Neural crest cell (in vitro differentiated cells): ENCODE results near the gene ZNF627. TPM values are rescaled to one million over a fixed set of nuclear protein-coding genes. Genes with fewer than 3 reads are reported as not detected.
A peak's percentile ranks its signal among the peaks of the same experiment; 100 is the strongest.
"Not testable (repeated sequence)": the region's sequence is repeated elsewhere in the genome, so short reads cannot be mapped to it uniquely, and the experiment has no call there.

Experiments used
- DNase-seq: peaks from one replicate; pipeline ENCODE4 v3.0.0; 2021; ENCODE audit warnings: low read depth, mixed read lengths, low spot score
- H3K27ac Mint-ChIP-seq: one replicate; pipeline ENCODE4 v1.8.0; 2021; ENCODE audit warnings: mild to moderate bottlenecking, mixed read lengths; ENCODE audit not compliant: unreplicated experiment
- H3K27me3 Mint-ChIP-seq: 2 replicates; pipeline ENCODE4 v1.8.0; 2021; ENCODE audit warnings: low read depth, mild to moderate bottlenecking, mixed read lengths
- H3K36me3 Mint-ChIP-seq: 2 replicates; pipeline ENCODE4 v1.8.0; 2021; ENCODE audit warnings: low read depth, mild to moderate bottlenecking, mixed read lengths
- H3K4me1 Mint-ChIP-seq: 2 replicates; pipeline ENCODE4 v1.8.0; 2021; ENCODE audit warnings: mixed read lengths
- H3K4me3 Mint-ChIP-seq: one replicate; pipeline ENCODE4 v1.8.0; 2021; ENCODE audit warnings: mild to moderate bottlenecking, mixed read lengths
- H3K9me3 Mint-ChIP-seq: 2 replicates; pipeline ENCODE4 v1.8.0; 2021; ENCODE audit warnings: mixed read lengths
- total RNA-seq: library from RNA; stranded (reverse); gene quantifications from 2 replicates; pipeline ENCODE4 v1.2.1, GENCODE V29; 2021
- TF ChIP-seq, protein P1 (sequence below): fragments of 200-600 bp; sonication (generic); conservative IDR thresholded peaks from 2 replicates; pipeline ENCODE4 v1.5.0; 2021; ENCODE audit warnings: antibody characterized with exemption, mild to moderate bottlenecking

Gene ZNF627
- total RNA-seq, 1 donor from 2014 or later, result 22.2 TPM

DNA sequence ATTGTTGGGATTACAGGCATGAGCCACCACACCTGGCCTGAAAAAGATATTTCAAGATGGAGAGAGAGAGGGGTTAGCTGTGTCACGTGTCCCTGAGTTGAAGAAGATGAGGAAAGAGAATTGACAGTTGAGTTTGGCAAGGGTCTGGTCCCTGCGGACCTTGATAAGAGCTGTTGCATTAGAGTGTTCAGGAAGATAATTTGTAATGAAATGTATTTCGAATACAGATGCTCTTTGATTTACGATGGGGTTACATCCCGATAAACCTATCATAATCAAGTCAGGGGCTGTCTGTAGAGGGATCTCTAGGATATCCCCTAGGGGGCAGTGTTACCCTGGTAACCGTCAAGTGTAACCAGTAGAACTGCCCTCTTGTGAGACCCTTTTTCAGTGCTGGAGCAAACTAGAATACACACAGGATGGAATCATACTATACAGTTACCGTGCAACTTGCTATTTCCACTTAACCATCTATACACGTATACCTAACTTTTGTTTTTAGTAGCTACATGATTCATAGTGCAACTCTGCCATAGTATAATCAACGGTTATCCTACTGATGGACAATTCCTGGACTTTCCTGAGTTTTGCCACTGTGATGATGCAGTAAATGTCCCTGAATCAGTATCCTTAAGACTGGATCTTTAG lies 36.8 kb upstream of the ZNF627 start:
- Mint-ChIP-seq H3K9me3 (no peaks in the 10 kb centered on the region), H3K4me1 (peaks cover 28% of the 10 kb centered on the region), H3K36me3 (peaks cover 2% of the 10 kb centered on the region), H3K4me3 (peak overlapping the region; percentile 90), H3K27me3 (no peaks in the 10 kb centered on the region), H3K27ac (no peak overlapping the region)
- TF ChIP-seq, protein P1, sequence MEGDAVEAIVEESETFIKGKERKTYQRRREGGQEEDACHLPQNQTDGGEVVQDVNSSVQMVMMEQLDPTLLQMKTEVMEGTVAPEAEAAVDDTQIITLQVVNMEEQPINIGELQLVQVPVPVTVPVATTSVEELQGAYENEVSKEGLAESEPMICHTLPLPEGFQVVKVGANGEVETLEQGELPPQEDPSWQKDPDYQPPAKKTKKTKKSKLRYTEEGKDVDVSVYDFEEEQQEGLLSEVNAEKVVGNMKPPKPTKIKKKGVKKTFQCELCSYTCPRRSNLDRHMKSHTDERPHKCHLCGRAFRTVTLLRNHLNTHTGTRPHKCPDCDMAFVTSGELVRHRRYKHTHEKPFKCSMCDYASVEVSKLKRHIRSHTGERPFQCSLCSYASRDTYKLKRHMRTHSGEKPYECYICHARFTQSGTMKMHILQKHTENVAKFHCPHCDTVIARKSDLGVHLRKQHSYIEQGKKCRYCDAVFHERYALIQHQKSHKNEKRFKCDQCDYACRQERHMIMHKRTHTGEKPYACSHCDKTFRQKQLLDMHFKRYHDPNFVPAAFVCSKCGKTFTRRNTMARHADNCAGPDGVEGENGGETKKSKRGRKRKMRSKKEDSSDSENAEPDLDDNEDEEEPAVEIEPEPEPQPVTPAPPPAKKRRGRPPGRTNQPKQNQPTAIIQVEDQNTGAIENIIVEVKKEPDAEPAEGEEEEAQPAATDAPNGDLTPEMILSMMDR, result peak; percentile 72
- DNase-seq, result peak; percentile 52

DNA sequence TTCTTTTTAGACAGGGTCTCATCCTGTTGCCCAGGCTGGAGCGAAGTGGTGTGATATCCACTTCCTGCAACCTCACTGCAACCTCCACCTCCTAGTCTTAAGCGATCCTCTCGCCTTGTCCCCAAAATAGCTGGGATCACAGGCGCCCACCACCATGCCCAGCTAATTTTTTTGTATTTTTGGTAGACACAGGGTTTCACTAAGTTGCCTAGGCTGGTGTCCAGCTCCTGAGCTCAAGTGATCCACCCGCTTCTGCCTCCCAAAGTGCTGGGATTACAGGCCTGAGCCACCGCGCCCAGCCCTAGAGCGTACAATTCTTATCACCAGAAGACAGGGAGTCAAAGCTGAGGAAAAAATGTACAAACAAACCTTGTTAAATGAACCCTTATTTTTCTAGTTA lies 33.8 kb upstream of the ZNF627 start:
- Mint-ChIP-seq H3K9me3 (no peaks in the 10 kb centered on the region), H3K27me3 (no peaks in the 10 kb centered on the region), H3K36me3 (no peaks in the 10 kb centered on the region), H3K27ac (no peak overlapping the region), H3K4me3 (no peak overlapping the region), H3K4me1 (peaks cover 14% of the 10 kb centered on the region)
- TF ChIP-seq, protein P1, result no peak
- DNase-seq, result no peak

DNA sequence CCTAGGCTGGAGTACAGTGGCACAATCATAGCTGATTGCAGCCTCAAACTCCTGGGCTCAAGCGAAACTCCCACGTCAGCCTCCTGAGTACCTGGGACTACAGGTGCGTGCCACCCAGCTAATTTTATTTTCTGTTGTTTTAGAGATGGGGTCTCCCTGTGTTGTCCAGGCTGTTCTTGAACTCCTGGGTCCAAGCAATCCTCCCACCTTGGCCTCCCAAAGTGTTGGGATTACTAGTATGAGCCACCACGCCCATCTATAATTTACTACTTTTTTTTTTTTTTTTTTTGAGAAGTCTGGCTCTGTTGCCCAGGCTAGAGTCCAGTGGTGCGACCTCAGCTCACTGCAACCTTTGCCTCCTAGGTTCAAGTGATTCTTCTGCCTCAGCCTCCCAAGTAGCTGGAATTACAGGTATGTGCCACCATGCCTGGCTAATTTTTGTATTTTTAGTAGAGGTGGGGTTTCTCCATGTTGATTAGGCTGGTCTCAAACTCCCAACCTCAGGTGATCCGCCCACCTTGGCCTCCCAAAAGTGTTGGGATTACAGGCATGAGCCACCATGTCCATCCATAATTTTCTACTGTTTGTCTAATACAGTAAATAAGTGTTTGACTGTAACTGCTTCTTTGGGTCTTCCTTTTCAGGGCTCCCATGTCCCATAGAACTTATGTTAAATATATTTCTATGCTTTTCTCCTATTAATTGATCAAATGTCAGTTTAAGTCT lies 33.0 kb upstream of the ZNF627 start:
- not testable (repeated sequence) for H3K27me3 Mint-ChIP-seq, H3K27ac Mint-ChIP-seq

DNA sequence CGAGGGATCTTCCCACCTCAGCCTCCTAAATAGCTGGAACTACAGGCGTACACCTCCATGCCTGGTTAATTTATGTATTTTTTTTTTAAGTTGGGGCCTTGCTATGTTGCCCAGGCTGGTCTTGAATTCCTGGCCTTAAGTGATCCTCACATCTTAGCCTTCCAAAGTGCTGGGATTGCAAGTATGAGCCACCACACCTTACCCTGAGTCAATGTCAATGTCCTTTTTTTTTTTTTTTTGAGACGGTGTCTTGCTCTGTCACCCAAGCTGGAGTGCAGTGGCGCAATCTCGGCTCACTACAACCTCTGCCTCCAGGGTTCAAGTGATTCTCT lies 31.7 kb upstream of the ZNF627 start:
- not testable (repeated sequence) for DNase-seq, H3K27me3 Mint-ChIP-seq, H3K27ac Mint-ChIP-seq, H3K4me3 Mint-ChIP-seq, H3K36me3 Mint-ChIP-seq, H3K4me1 Mint-ChIP-seq, H3K9me3 Mint-ChIP-seq

More for the DNA sequence above, 33.0 kb upstream of the ZNF627 start:
- not testable (repeated sequence) for DNase-seq, H3K36me3 Mint-ChIP-seq, H3K4me3 Mint-ChIP-seq, H3K9me3 Mint-ChIP-seq
- peaks cover 10% of the 10 kb centered on the region for H3K4me1 Mint-ChIP-seq

DNA sequence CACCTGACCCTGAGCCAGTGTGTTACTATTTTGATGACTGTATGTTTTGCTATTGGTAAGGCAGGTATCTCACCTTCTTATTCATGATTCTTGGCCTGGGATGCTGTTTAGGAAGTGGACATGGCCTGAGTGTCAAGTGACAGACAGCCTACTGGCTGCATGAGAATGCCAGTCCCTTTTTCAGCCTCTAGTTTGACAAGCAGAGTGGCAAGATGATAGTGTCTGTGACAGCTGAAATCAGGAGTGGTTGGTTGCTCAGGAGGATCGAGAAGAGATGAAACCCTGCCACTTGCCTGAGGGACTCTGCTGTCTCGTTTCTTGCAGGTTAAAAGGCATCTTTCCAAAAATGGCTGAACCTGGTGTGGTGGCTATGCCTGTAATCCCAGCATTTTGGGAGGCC lies 31.1 kb upstream of the ZNF627 start:
- no peaks in the 10 kb centered on the region for H3K27me3 Mint-ChIP-seq
- H3K27ac Mint-ChIP-seq, result no peak overlapping the region
- H3K4me1 Mint-ChIP-seq, result no peaks in the 10 kb centered on the region
- DNase-seq, result no peak
- TF ChIP-seq, protein P1, result no peak
- H3K4me3 Mint-ChIP-seq, result no peak overlapping the region
- H3K36me3 Mint-ChIP-seq, result no peaks in the 10 kb centered on the region
- no peaks in the 10 kb centered on the region for H3K9me3 Mint-ChIP-seq

DNA sequence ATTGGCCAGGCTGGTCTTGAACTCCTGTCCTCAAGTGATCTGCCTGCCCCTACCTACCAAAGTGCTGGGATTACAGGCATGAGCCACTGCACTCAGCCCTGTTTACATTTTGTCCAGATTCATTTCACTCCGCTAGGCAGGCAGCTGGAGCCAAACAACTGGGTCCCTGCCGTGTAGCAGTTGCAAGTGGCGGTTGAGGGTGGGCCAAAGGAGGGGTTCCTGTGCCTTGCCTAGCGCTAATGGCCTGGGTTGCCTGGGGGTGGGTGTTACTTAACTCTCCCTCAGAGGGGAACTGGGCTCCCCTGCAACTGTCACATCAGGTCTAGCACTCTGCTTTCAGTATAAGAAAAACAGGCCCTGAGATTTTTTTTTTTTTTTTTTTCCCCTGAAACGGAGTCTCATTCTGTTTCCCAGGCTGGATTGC lies 27.2 kb upstream of the ZNF627 start:
- Mint-ChIP-seq H3K9me3 (no peaks in the 10 kb centered on the region), H3K27ac (no peak overlapping the region), H3K4me3 (no peak overlapping the region), H3K4me1 (no peaks in the 10 kb centered on the region), H3K27me3 (no peaks in the 10 kb centered on the region), H3K36me3 (no peaks in the 10 kb centered on the region)
- no peak for DNase-seq
- TF ChIP-seq, protein P1, result no peak

DNA sequence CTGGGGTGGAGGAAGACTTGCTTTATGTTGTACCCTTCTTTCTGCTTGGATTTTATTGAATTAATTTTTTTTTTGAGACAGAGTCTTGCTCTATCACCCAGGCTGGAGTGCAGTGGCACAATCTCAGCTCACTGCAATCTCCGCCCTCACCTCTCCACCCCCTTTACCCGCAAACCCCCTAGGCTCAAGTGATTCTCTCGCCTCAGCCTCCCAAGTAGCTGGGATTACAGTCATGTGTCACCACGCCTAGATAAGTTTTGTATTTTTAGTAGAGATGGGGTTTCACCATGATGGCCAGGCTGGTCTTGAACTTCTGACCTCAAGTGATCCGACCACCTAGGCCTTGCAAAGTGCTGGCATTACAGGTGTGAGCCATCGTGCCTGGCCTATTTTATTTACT lies 23.9 kb upstream of the ZNF627 start:
- not testable (repeated sequence) for H3K27me3 Mint-ChIP-seq, H3K27ac Mint-ChIP-seq, H3K9me3 Mint-ChIP-seq, DNase-seq, H3K4me3 Mint-ChIP-seq, H3K36me3 Mint-ChIP-seq, H3K4me1 Mint-ChIP-seq

DNA sequence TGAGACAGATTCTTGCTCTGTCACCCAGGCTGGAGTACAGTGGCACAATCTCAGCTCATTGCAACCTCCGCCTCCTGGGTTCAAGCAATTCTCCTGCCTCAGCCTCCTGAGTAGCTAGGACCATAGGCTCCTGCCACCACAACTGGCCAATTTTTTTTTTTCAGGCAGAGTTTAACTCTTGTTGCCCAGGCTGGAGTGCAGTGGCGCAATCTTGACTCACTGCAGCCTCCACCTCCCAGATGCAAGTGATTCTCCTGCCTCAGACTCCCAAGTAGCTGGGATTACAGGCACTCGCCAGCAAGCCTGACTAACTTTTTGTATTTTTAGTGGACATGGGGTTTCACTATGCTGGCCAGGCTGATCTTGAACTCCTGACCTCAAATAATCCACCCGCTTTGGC lies 23.5 kb upstream of the ZNF627 start:
- not testable (repeated sequence) for H3K4me3 Mint-ChIP-seq, H3K27ac Mint-ChIP-seq, H3K27me3 Mint-ChIP-seq, H3K36me3 Mint-ChIP-seq, H3K9me3 Mint-ChIP-seq, H3K4me1 Mint-ChIP-seq, DNase-seq
